HepG2 (cell line): ENCODE results near the gene PRKCD. TPM values are rescaled to one million over a fixed set of nuclear protein-coding genes. Genes with fewer than 3 reads are reported as not detected.

Source experiments
- CREB3 ChIP-seq: sonication (generic); formaldehyde crosslinking; IDR thresholded peaks from 2 replicates; pipeline ENCODE4 v1.5.0; 2020; ENCODE audit warnings: missing genetic modification reagents
- DBP ChIP-seq: sonication (generic); formaldehyde crosslinking; IDR thresholded peaks from 2 replicates; pipeline ENCODE4 v1.4.0; 2020; ENCODE audit warnings: missing genetic modification reagents; ENCODE audit errors: not compliant biosample characterization
- GATAD1 ChIP-seq: IDR thresholded peaks from 2 replicates; pipeline ENCODE4 v1.6.1; 2016; ENCODE audit warnings: missing genetic modification reagents, missing compliant biosample characterization
- GLMP ChIP-seq: sonication (generic); formaldehyde crosslinking; IDR thresholded peaks from 2 replicates; pipeline ENCODE4 v1.9.0; 2021; ENCODE audit warnings: missing genetic modification reagents, mild to moderate bottlenecking, borderline replicate concordance
- IKZF5 ChIP-seq: IDR thresholded peaks from 2 replicates; pipeline ENCODE4 v1.6.1; 2018; ENCODE audit warnings: missing genetic modification reagents, mild to moderate bottlenecking, missing compliant biosample characterization
- KMT2A ChIP-seq: sonication (generic); formaldehyde crosslinking; IDR thresholded peaks from 2 replicates; pipeline ENCODE4 v1.4.0; 2020; ENCODE audit warnings: missing genetic modification reagents
- RAD21 ChIP-seq: fragments of 450-650 bp; formaldehyde crosslinking; IDR thresholded peaks from 2 replicates; pipeline ENCODE4 v1.5.0; 2020; ENCODE audit warnings: mild to moderate bottlenecking
- RCOR2 ChIP-seq: IDR thresholded peaks from 2 replicates; pipeline ENCODE4 v1.6.1; 2016; ENCODE audit warnings: missing biosample characterization, missing genetic modification reagents
- TSC22D2 ChIP-seq: sonication (generic); formaldehyde crosslinking; IDR thresholded peaks from 2 replicates; pipeline ENCODE4 v1.5.1; 2020; ENCODE audit warnings: missing genetic modification reagents, mild to moderate bottlenecking, borderline replicate concordance
- ZBTB7A ChIP-seq: sonication (generic); formaldehyde crosslinking; IDR thresholded peaks from 2 replicates; pipeline ENCODE4 v1.8.0; 2022; ENCODE audit warnings: mild to moderate bottlenecking, missing genetic modification reagents
- ZHX2 ChIP-seq, 2 experiments: sonication (generic) in 1 of 2; formaldehyde crosslinking in 1 of 2; IDR thresholded peaks; 2 replicates each; pipeline versions ENCODE4 v1.6.1 to v1.9.0; 2014 to 2022; ENCODE audit warnings: antibody characterized with exemption in 1 of 2, borderline replicate concordance in 1 of 2, inconsistent platforms in 1 of 2, low read depth in 1 of 2, missing genetic modification reagents in 1 of 2
- ZNF431 ChIP-seq: sonication (generic); formaldehyde crosslinking; IDR thresholded peaks from 2 replicates; pipeline ENCODE4 v1.9.0; 2022; ENCODE audit warnings: missing genetic modification reagents, low read depth, mild to moderate bottlenecking, borderline replicate concordance
- ZNF530 ChIP-seq: sonication (generic); formaldehyde crosslinking; IDR thresholded peaks from 2 replicates; pipeline ENCODE4 v1.5.0; 2020; ENCODE audit warnings: low read depth, mild to moderate bottlenecking, missing genetic modification reagents
- ZNF567 ChIP-seq: sonication (generic); formaldehyde crosslinking; IDR thresholded peaks from 2 replicates; pipeline ENCODE4 v1.8.1; 2023; ENCODE audit warnings: mild to moderate bottlenecking, missing genetic modification reagents, borderline replicate concordance
- ZNF781 ChIP-seq: sonication (generic); formaldehyde crosslinking; IDR thresholded peaks from 2 replicates; pipeline ENCODE4 v1.5.1; 2020; ENCODE audit warnings: borderline replicate concordance, mild to moderate bottlenecking, missing genetic modification reagents; ENCODE audit errors: not compliant biosample characterization
- polyA plus RNA-seq, 8 experiments: library from polyadenylated mRNA; depleted of rRNA in 3 of 8; stranded (reverse) in 7 of 8; unstranded in 1 of 8; fragments of >200 nt; fragmentation: Illumina TruSeq in 4 of 8; extraction: Trizol in 4 of 8; gene quantifications; 2 replicates each; pipeline versions ENCODE4 v1.2.1 to v1.2.3, GENCODE V29; 2011 to 2016; ENCODE audit warnings: low read depth in 4 of 8, missing spikeins in 1 of 8, mixed read lengths in 1 of 8; ENCODE audit not compliant: insufficient read depth in 1 of 8
- total RNA-seq, 5 experiments: library from RNA; depleted of rRNA; stranded (reverse); fragments of >200 nt; fragmentation: Illumina TruSeq; extraction: Trizol; gene quantifications; 2 replicates each; pipeline ENCODE4 v1.2.3, GENCODE V29; 2016; ENCODE audit warnings: low read depth in 1 of 5

The PRKCD gene
- total and polyA plus RNA-seq, 2 of the 13 experiments (the other 11 are each of a cell fraction or from before 2014, with no cell fraction given): 1.6 to 40.7 TPM

- TF ChIP-seq CREB3: no peak
- peak; percentile 84 for TF ChIP-seq ZNF781 (CRISPR knock-in tag)
- no peak for TF ChIP-seq GLMP (CRISPR knock-in tag)
- peak; percentile 87 for TF ChIP-seq ZHX2 (IDR thresholded peaks at IDR 0.05; ENCODE audit: low read depth)
- no peak for TF ChIP-seq ZHX2 (CRISPR knock-in tag; IDR thresholded peaks at IDR 0.05; ENCODE audit: borderline replicate concordance)
- TF ChIP-seq IKZF5 (CRISPR knock-in tag): peak; percentile 80; the same call in 1 of the 2 replicates
- TF ChIP-seq RAD21 (CRISPR knock-in tag): peak; percentile 23
- no peak for TF ChIP-seq ZBTB7A
- peak; percentile 85 for TF ChIP-seq ZNF431 (CRISPR knock-in tag)
- peak; percentile 58; the same call in 1 of the 2 replicates for TF ChIP-seq TSC22D2 (CRISPR knock-in tag)
- TF ChIP-seq ZNF567: 0 out of 2 replicates have a peak, but pooled peaks have one; percentile 55
- TF ChIP-seq KMT2A (CRISPR knock-in tag): peak; percentile 84
- TF ChIP-seq RCOR2 (CRISPR knock-in tag): no peak
- no peak for TF ChIP-seq DBP
- TF ChIP-seq GATAD1 (CRISPR knock-in tag): peak; percentile 98
- 0 out of 2 replicates have a peak, but pooled peaks have one; percentile 22 for TF ChIP-seq ZNF530 (CRISPR knock-in tag)
Observed at GRCh38 chr3:53130179-53131061, 30.6 kb upstream of the PRKCD start, which contains the start of gene RFT1 (continued).
